GM12865 (cell line): Measurements from ENCODE around the gene SMARCE1.
A peak's percentile ranks its signal among the peaks of the same experiment; 100 is the strongest.

Experiments used
- DNase-seq: peaks from one replicate; pipeline ENCODE4 v3.0.0; 2010; ENCODE audit warnings: low read depth
- H3K4me3 ChIP-seq: 2 replicates; pipeline ENCODE4 v1.5.1; 2011; ENCODE audit warnings: mild to moderate bottlenecking, low read depth, low read length, control low read depth
- CTCF ChIP-seq: IDR thresholded peaks from 2 replicates; pipeline ENCODE4 v1.5.1; 2011; ENCODE audit warnings: low read length, control low read depth, low read depth, inconsistent platforms; ENCODE audit not compliant: insufficient read depth; ENCODE audit errors: missing control alignments

The SMARCE1 gene

DNA sequence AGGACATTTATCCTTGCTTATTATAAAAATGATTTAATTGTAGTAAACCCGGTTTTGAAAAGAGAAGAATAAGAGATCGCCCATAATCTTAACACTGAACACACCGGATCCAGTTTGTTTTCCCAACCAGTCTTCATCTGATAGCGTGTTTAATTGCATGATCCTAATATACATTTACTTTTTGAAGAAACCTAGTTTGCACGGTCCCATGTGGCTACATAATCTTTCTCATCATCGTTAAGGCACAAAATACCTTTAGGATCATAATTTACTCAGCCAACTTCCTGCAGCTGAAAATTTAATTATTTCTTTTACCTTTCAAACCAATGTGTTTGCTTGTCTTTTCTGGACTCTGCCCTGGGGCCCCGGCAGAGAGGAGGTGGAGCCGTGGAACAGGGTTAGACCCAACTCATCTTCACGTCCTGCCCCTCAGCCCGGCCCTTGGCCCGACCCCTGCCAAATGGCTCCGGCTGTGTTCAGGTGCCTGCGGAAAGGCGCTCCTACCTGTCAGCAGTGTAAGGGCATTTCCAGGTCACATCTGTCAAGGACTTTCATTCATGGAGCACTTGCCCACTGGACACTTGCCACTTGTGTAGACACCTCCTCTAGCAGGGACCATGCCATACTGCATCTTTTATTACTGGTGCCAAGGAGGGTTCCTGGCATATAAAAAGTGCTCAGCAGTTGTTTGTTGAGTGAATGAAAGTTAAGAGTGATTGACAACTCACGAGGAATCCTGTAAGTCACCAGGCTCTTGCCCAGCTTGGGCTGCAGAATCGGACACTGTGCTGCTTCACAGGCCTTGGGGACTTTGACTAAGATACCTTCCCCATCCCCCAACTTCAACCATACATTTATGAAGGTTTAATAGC, 28.6 kb downstream of the SMARCE1 start:
- no peak overlapping the region for H3K4me3 ChIP-seq
- no peak for DNase-seq
- no peak for TF ChIP-seq CTCF

DNA sequence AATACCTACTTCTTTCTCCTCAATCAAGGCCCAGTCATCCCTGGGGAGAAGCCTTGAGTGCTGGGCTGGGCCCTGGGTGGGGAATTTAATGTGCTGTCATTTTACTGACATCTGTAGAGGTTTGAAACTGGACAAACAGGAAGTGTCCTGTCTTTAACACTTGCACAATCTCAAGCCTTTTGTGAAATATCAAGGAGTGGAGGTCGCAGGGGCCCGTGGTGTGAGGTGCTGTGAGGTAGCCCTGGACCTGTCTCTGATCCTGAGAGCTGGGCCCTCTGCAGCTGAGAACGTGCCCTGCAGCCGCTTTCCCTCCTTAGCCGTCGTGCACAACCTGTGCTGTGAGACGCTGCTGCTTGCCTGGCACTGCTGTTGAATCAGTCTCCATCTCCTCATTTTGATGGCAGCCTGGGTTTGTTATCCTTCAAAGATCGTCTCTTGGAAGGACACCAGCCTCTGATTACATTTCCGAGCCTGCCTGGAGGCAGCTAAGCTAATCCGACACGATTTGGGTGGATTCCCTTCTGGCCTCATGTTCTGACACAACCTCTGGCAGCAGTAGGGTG, 29.9 kb downstream of the SMARCE1 start:
- H3K4me3 ChIP-seq, result no peak overlapping the region
- no peak for DNase-seq
- no peak for TF ChIP-seq CTCF

DNA sequence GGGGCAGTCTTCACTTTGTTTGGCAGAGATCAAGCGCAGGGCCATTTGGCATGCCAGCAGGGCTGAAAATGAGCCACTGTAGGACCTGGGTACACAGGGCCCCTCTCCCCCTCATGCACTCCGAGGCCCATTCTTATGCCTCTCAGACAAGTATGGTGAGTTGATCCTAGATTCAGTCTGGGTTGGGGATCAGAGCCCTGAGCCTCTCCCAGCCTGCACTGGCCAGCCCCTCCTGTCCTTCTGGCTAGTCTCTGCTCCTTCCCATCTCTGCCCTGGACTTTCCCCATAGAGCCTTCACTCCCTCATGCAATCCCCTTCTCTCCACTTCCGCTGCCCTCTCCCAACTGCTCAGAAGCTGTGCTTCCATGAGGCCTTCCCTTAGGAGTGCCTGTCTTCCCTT, 31.0 kb downstream of the SMARCE1 start:
- no peak overlapping the region for H3K4me3 ChIP-seq
- DNase-seq, result no peak
- no peak for TF ChIP-seq CTCF

DNA sequence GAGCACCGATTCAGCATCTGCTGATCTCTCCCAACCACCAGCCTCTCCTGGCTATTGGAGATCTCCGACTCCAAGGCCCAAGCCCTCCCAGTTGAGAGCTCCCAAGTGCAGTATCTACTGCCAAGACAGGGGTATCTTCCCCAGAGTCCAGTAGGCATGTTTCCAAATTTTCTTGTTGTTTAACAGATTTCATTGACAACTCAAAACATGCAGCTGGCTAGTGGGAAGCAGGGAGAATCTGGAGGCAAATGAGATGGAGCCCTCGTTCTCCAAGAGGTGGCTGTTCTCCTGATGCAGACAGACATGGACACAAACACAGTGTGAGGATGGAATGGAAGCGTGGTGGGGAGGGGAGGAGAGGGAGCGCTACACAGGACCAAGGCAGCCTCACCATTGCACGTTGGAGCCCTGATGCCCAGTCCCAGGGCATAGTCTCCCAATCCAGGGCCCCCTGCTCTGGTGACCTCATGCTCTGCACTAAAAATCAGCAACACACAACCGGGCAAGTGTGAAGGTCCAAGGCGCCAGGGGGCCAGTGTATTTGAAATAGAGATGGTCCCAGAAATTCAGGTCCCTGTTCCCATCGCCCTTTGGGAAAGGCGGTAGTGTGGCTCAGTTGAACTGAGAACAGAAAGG, 31.7 kb downstream of the SMARCE1 start:
- DNase-seq, result no peak

GRCh38 chr17:40615068-40615840, 32.4 kb downstream of the SMARCE1 start:
- DNase-seq, result peak; percentile 88
- peak; percentile 52 for TF ChIP-seq CTCF
- no peak overlapping the region; the same call in 1 of the 2 replicates for H3K4me3 ChIP-seq

More for the DNA sequence above, 31.7 kb downstream of the SMARCE1 start:
- no peak for TF ChIP-seq CTCF
- no peak overlapping the region for H3K4me3 ChIP-seq

- no peak for TF ChIP-seq CTCF
- DNase-seq, result no peak
- H3K4me3 ChIP-seq, result no peak overlapping the region; the same call in 1 of the 2 replicates
These were observed 33.1 kb downstream of the SMARCE1 start for GRCh38 chr17:40614431-40615067.
